H1 (cell line): ENCODE results near the gene AKR7A3. TPM values are rescaled to one million over a fixed set of nuclear protein-coding genes. Genes with fewer than 3 reads are reported as not detected.
A peak's percentile ranks its signal among the peaks of the same experiment; 100 is the strongest.

Experiments used
- CTCF ChIA-PET: fragments of 300-600 bp; sonication (Branson Sonifier 250); formaldehyde crosslinking; loops from one replicate; lab custom pipeline; 2021; ENCODE audit not compliant: partially characterized antibody; lab: Charles Lee
- POLR2A ChIA-PET: fragments of 300-600 bp; sonication (Branson Sonifier 250); formaldehyde crosslinking; loops from one replicate; lab custom pipeline; 2021; ENCODE audit warnings: inconsistent platforms; ENCODE audit not compliant: partially characterized antibody; lab: Charles Lee
- DNase-seq, 2 experiments: peaks; one replicate each; pipeline versions ENCODE4 v3.0.0 to v3.0.0-alpha.2; 2010 to 2022; ENCODE audit warnings: low spot score in 2 of 2, low read depth in 1 of 2, mixed read lengths in 1 of 2
- FAIRE-seq: peaks from 2 replicates; lab custom pipeline; 2011; peaks lifted over from hg19 to GRCh38; lab: Jason Lieb, UNC
- H2AFZ ChIP-seq: 2 replicates; pipeline ENCODE4 v1.8.1; 2012; ENCODE audit warnings: low read length, inconsistent platforms
- H2AK5ac ChIP-seq: 2 replicates; pipeline ENCODE4 v1.6.1; 2013; ENCODE audit warnings: low read depth, low read length
- H2BK120ac ChIP-seq: replicated peaks from 2 replicates; pipeline ENCODE3; 2013; ENCODE audit warnings: low read depth, low read length, inconsistent platforms
- H2BK12ac ChIP-seq: 2 replicates; pipeline ENCODE4 v1.6.1; 2013; ENCODE audit warnings: low read depth, low read length
- H2BK15ac ChIP-seq: 2 replicates; pipeline ENCODE4 v1.6.1; 2013; ENCODE audit warnings: low read length
- H2BK20ac ChIP-seq: 2 replicates; pipeline ENCODE4 v1.6.1; 2013; ENCODE audit warnings: low read length
- H2BK5ac ChIP-seq: 2 replicates; pipeline ENCODE4 v1.6.1; 2013; ENCODE audit warnings: low read depth, low read length
- H3K14ac ChIP-seq: 2 replicates; pipeline ENCODE4 v1.6.1; 2013; ENCODE audit warnings: inconsistent platforms; ENCODE audit not compliant: insufficient read length
- H3K18ac ChIP-seq: 2 replicates; pipeline ENCODE4 v1.6.1; 2013; ENCODE audit warnings: low read length; ENCODE audit errors: extremely low read depth
- H3K23ac ChIP-seq: 2 replicates; pipeline ENCODE4 v1.6.1; 2013; ENCODE audit warnings: inconsistent platforms; ENCODE audit not compliant: insufficient read length
- H3K23me2 ChIP-seq: 2 replicates; pipeline ENCODE4 v1.6.1; 2013; ENCODE audit warnings: low read depth, low read length
- H3K27ac ChIP-seq: 2 replicates; pipeline ENCODE4 v1.6.1; 2011; ENCODE audit warnings: low read depth, low read length, inconsistent platforms
- H3K27me3 ChIP-seq, 4 experiments: replicated peaks in 1 of 4; 1 replicate in 1 of 4; 2 replicates in 3 of 4; pipeline versions ENCODE4 v1.6.1 to v1.8.1; 2011 to 2013; ENCODE audit warnings: low read length in 3 of 4, mild to moderate bottlenecking in 3 of 4, inconsistent platforms in 2 of 4, mixed read lengths in 2 of 4, moderate library complexity in 1 of 4; ENCODE audit not compliant: control insufficient read depth in 3 of 4, insufficient read depth in 3 of 4; ENCODE audit errors: extremely low read depth in 1 of 4
- H3K36me3 ChIP-seq, 4 experiments: 2 replicates each; pipeline versions ENCODE4 v1.6.1 to v1.8.1; 2011 to 2013; ENCODE audit warnings: mild to moderate bottlenecking in 4 of 4, low read length in 3 of 4, moderate library complexity in 2 of 4, control low read depth in 1 of 4, inconsistent platforms in 1 of 4; ENCODE audit not compliant: insufficient read depth in 4 of 4, control insufficient read depth in 2 of 4
- H3K4ac ChIP-seq: replicated peaks from 2 replicates; pipeline ENCODE3; 2013; ENCODE audit warnings: low read length, low read depth, mixed read lengths, inconsistent platforms; ENCODE audit not compliant: insufficient read length
- H3K4me1 ChIP-seq, 4 experiments: replicated peaks in 1 of 4; 1 replicate in 1 of 4; 2 replicates in 3 of 4; pipeline versions ENCODE4 v1.6.1 to v1.8.1; 2011 to 2013; ENCODE audit warnings: low read length in 3 of 4, inconsistent platforms in 2 of 4, mixed read lengths in 1 of 4; ENCODE audit not compliant: insufficient read depth in 4 of 4, control insufficient read depth in 3 of 4
- H3K4me2 ChIP-seq, 2 experiments: 2 replicates each; pipeline versions ENCODE4 v1.6.1 to v1.8.1; 2011 to 2013; ENCODE audit warnings: low read depth in 2 of 2, low read length in 2 of 2, control low read depth in 1 of 2, inconsistent platforms in 1 of 2, mild to moderate bottlenecking in 1 of 2; ENCODE audit not compliant: insufficient read depth in 1 of 2
- H3K4me3 ChIP-seq, 4 experiments: fragments of 200-600, 300-600 bp in 1 of 4; sonication (generic), shearing (Covaris generic), sonication (Bioruptor Twin) in 1 of 4; 2 replicates each; pipeline versions ENCODE4 v1.5.1 to v1.8.1; 2011 to 2016; ENCODE audit warnings: low read length in 4 of 4, low read depth in 3 of 4, control low read depth in 2 of 4, inconsistent platforms in 2 of 4, mild to moderate bottlenecking in 2 of 4, mixed read lengths in 1 of 4, moderate library complexity in 1 of 4; ENCODE audit not compliant: insufficient read depth in 2 of 4; ENCODE audit errors: extremely low read depth in 1 of 4
- H3K56ac ChIP-seq: replicated peaks from 2 replicates; pipeline ENCODE3; 2013; ENCODE audit warnings: low read depth, mild to moderate bottlenecking, mixed read lengths, low read length, inconsistent platforms; ENCODE audit not compliant: insufficient read length
- H3K79me1 ChIP-seq: 2 replicates; pipeline ENCODE4 v1.6.1; 2013; ENCODE audit warnings: low read depth, low read length, control low read depth
- H3K79me2 ChIP-seq, 2 experiments: 2 replicates each; pipeline versions ENCODE4 v1.6.1 to v1.8.1; 2012 to 2013; ENCODE audit warnings: low read length in 2 of 2, mild to moderate bottlenecking in 2 of 2, inconsistent platforms in 1 of 2; ENCODE audit not compliant: insufficient read depth in 2 of 2, control insufficient read depth in 1 of 2
- H3K9ac ChIP-seq, 4 experiments: replicated peaks in 1 of 4; 1 replicate in 1 of 4; 2 replicates in 3 of 4; pipeline versions ENCODE4 v1.6.1 to v1.8.1; 2011 to 2013; ENCODE audit warnings: low read depth in 3 of 4, low read length in 3 of 4, control low read depth in 2 of 4, mild to moderate bottlenecking in 2 of 4, moderate library complexity in 2 of 4, inconsistent platforms in 1 of 4; ENCODE audit errors: extremely low read depth in 1 of 4
- H3K9me3 ChIP-seq, 2 experiments: 2 replicates each; pipeline versions ENCODE4 v1.6.1 to v1.8.1; 2012 to 2013; ENCODE audit warnings: mild to moderate bottlenecking in 2 of 2, moderate library complexity in 2 of 2, control low read depth in 1 of 2, inconsistent platforms in 1 of 2, low read depth in 1 of 2, low read length in 1 of 2, mixed read lengths in 1 of 2; ENCODE audit not compliant: insufficient read depth in 2 of 2
- H4K20me1 ChIP-seq, 2 experiments: replicated peaks in 1 of 2; 2 replicates each; pipeline versions ENCODE3 to v1.8.1; 2011 to 2013; ENCODE audit warnings: inconsistent platforms in 2 of 2, low read length in 2 of 2, mild to moderate bottlenecking in 1 of 2; ENCODE audit not compliant: insufficient read depth in 2 of 2, control insufficient read depth in 1 of 2
- H4K5ac ChIP-seq: 2 replicates; pipeline ENCODE4 v1.6.1; 2013; ENCODE audit warnings: low read length, low read depth, mixed read lengths, inconsistent platforms; ENCODE audit not compliant: insufficient read length
- H4K8ac ChIP-seq: 2 replicates; pipeline ENCODE4 v1.8.0; 2013; ENCODE audit warnings: mild to moderate bottlenecking, moderate library complexity, low read length, inconsistent platforms; ENCODE audit not compliant: insufficient read depth; ENCODE audit errors: extremely low read depth
- H4K91ac ChIP-seq: replicated peaks from 2 replicates; pipeline ENCODE3; 2013; ENCODE audit warnings: low read length, mixed read lengths, inconsistent platforms; ENCODE audit not compliant: insufficient read length
- CBX5 ChIP-seq: fragments of 300-800, 300-1000 bp; sonication (generic); IDR thresholded peaks from 2 replicates; pipeline ENCODE4 v1.7.1; 2016; ENCODE audit warnings: antibody characterized with exemption, low read length, low read depth
- NRF1 ChIP-seq: IDR thresholded peaks from 2 replicates; pipeline ENCODE4 v1.6.1; 2011; ENCODE audit warnings: mild to moderate bottlenecking, low read depth, low read length, improper control_type of control experiment
- POLR2AphosphoS5 ChIP-seq: IDR thresholded peaks from 2 replicates; pipeline ENCODE4 v1.6.1; 2011; ENCODE audit warnings: low read depth, low read length
- RNF2 ChIP-seq: fragments of 200-900, 300-1000 bp; sonication (generic); IDR thresholded peaks from 2 replicates; pipeline ENCODE4 v1.7.1; 2016; ENCODE audit warnings: borderline replicate concordance, low read depth, mild to moderate bottlenecking, antibody characterized with exemption, low read length; ENCODE audit not compliant: poor library complexity, severe bottlenecking; ENCODE audit errors: missing control alignments
- TBP ChIP-seq: IDR thresholded peaks from 2 replicates; pipeline ENCODE4 v1.6.1; 2011; ENCODE audit warnings: low read depth, low read length, improper control_type of control experiment
- TEAD4 ChIP-seq: IDR thresholded peaks from 2 replicates; pipeline ENCODE4 v1.6.1; 2012; ENCODE audit warnings: low read depth, low read length, inconsistent platforms, mixed read lengths
- polyA plus RNA-seq, 7 experiments: library from polyadenylated mRNA; depleted of rRNA in 3 of 7; stranded (reverse) in 5 of 7; unstranded in 2 of 7; fragments of >200 nt in 5 of 7; fragments of 200-250 nt in 2 of 7; gene quantifications; 1 replicate in 5 of 7; 2 replicates in 1 of 7; 4 replicates in 1 of 7; pipeline versions ENCODE4 v1.2.1 to v1.2.3, GENCODE V29; 2011 to 2013; ENCODE audit warnings: missing spikeins in 2 of 7, mixed read lengths in 2 of 7
- total RNA-seq: library from RNA; stranded (reverse); fragmentation: NEBNext Ultra II Directional; extraction: Animal tissue kit (Norgen Biotek cat#: 25700); gene quantifications from 2 replicates; pipeline ENCODE4 v1.2.1, GENCODE V29; 2021
- TF ChIP-seq, protein P1 (sequence below): IDR thresholded peaks from 2 replicates; pipeline ENCODE4 v1.6.1; 2012; ENCODE audit warnings: low read length, inconsistent platforms

AKR7A3 gene
- total and polyA plus RNA-seq, 2 of the 8 experiments (the other 6 are each of a cell fraction or from before 2014, with no cell fraction given), result 0.62 to 0.65 TPM

DNA sequence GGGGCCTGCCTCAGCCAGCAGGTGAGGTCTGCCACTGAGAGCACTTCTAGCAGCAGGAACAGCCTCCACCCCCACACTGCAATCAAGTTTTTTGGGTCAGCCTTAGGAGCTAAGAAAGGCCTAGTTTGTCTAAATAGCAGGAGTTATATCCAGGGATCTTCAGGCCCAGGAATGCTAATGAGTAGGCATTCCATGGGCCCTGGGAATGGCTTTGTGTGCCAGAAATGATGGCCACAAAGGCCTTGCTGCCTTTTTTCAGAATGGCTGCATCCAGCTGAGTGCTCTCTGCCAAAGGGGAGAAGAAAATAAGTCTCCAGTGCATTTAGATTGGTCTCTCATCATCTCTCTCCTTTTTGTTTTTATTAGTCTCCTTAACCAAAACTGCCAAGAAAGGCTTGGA, 34.2 kb downstream of the AKR7A3 start:
- Histone ChIP-seq H3K4me2 (peak overlapping the region; percentile 90 to 93; a peak in 2 of 4 replicates), H3K23me2 (peaks cover 4% of the 10 kb centered on the region), H3K36me3 (peaks cover 29 to 50% (median 37%) of the 10 kb centered on the region in 4 experiments), H2BK20ac (no peak overlapping the region), H2BK12ac (no peak overlapping the region), H3K14ac (no peak overlapping the region), H4K8ac (peak overlapping the region; percentile 29; the same call in 1 of the 2 replicates), H3K9ac (0 out of 7 replicates have a peak overlapping the region, but pooled peaks of 1 of the 4 experiments have one; percentile 26), H4K5ac (no peak overlapping the region), H3K79me1 (peaks cover 19% of the 10 kb centered on the region), H2AK5ac (no peak overlapping the region), H2AFZ (no peak overlapping the region), H3K79me2 (peaks cover 34 to 64% of the 10 kb centered on the region in 2 experiments), H3K4ac (no peak overlapping the region), H3K27ac (no peak overlapping the region; the same call in 1 of the 2 replicates), H2BK120ac (no peak overlapping the region), H3K23ac (no peak overlapping the region), H2BK15ac (no peak overlapping the region), H3K18ac (no peak overlapping the region), H4K20me1 (peaks cover 12 to 26% of the 10 kb centered on the region in 2 experiments), H3K9me3 (no peaks in the 10 kb centered on the region), H2BK5ac (no peak overlapping the region), H3K4me3 (no peak overlapping the region), H3K56ac (no peak overlapping the region), H4K91ac (no peak overlapping the region), H3K4me1 (peaks cover 0 to 10% (median 6%) of the 10 kb centered on the region in 4 experiments; a peak in 6 of 7 replicates), H3K27me3 (no peaks in the 10 kb centered on the region)
- FAIRE-seq (no peak), DNase-seq (no peak)
- ChIA-PET POLR2A (interaction anchor here (1.1 to 5.8 kb wide), 6 partner anchors 7 to 58 kb away, joined by 3 to 83 read pairs (median 7); no protein-coding TSS in a partner anchor), CTCF (interaction anchor here (1.1 to 1.5 kb wide), 2 partner anchors 233 to 347 kb away, joined by 3 to 5 read pairs; no protein-coding TSS in a partner anchor)
- TF ChIP-seq, protein P1, sequence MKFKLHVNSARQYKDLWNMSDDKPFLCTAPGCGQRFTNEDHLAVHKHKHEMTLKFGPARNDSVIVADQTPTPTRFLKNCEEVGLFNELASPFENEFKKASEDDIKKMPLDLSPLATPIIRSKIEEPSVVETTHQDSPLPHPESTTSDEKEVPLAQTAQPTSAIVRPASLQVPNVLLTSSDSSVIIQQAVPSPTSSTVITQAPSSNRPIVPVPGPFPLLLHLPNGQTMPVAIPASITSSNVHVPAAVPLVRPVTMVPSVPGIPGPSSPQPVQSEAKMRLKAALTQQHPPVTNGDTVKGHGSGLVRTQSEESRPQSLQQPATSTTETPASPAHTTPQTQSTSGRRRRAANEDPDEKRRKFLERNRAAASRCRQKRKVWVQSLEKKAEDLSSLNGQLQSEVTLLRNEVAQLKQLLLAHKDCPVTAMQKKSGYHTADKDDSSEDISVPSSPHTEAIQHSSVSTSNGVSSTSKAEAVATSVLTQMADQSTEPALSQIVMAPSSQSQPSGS, result no peak
- TF ChIP-seq TEAD4, result peak; percentile 43; the same call in 1 of the 2 replicates
- TF ChIP-seq CBX5, result no peak
- TF ChIP-seq RNF2, result no peak
- TF ChIP-seq TBP, result no peak
- TF ChIP-seq NRF1, result no peak
- TF ChIP-seq POLR2AphosphoS5, result peak; percentile 53; the same call in 1 of the 2 replicates
